ENCODE results near the gene INPP4B. TPM values are rescaled to one million over a fixed set of nuclear protein-coding genes. Genes with fewer than 3 reads are reported as not detected.

The INPP4B gene
- total and polyA plus RNA-seq, 3 donors from 2014 or later = 23.2 to 64.5 (median 55.2) TPM

GRCh38 chr4:142824368-142824767 lies 21.7 kb downstream of the INPP4B start:
- no peaks in the 10 kb centered on the region for H3K27me3 ChIP-seq
- no peaks in the 10 kb centered on the region for H3K36me3 ChIP-seq (ENCODE audit: low read depth, missing control alignments)
- intact Hi-C loops (cut with DNase I; ENCODE audit: low total_unique reads) = no loop called here
- H3K4me3 ChIP-seq = no peak overlapping the region
- no peaks in the 10 kb centered on the region for H3K9me3 ChIP-seq
- 98 to 100% methylated on average over 1 of the region's 1 CpG for WGBS, 2 donors
- no peak overlapping the region for H3K27ac ChIP-seq
- no peak for DNase-seq
- H3K4me1 ChIP-seq = no peaks in the 10 kb centered on the region
- TF ChIP-seq CTCF (IDR thresholded peaks at IDR 0.05) = no peak
- TF ChIP-seq POLR2A (IDR thresholded peaks at IDR 0.05) = no peak

- intact Hi-C loops (cut with DNase I; ENCODE audit: low total_unique reads) = no loop called here
- Histone ChIP-seq H3K36me3 (ENCODE audit: low read depth, missing control alignments) (no peaks in the 10 kb centered on the region), H3K27me3 (no peaks in the 10 kb centered on the region), H3K27ac (no peak overlapping the region), H3K4me1 (no peaks in the 10 kb centered on the region), H3K9me3 (no peaks in the 10 kb centered on the region), H3K4me3 (no peak overlapping the region)
- whole genome bisulfite sequencing, 2 donors = 93 to 96% methylated on average over 1 of the region's 1 CpG
- no peak for DNase-seq
- TF ChIP-seq POLR2A (IDR thresholded peaks at IDR 0.05) (no peak), CTCF (IDR thresholded peaks at IDR 0.05) (no peak)
These were observed 22.3 kb downstream of the INPP4B start for GRCh38 chr4:142823796-142824195.

GRCh38 chr4:142818476-142818875 lies 27.6 kb downstream of the INPP4B start:
- WGBS, 2 donors = 82 to 83% methylated on average over 4 of the region's 4 CpGs
- intact Hi-C loops (cut with DNase I; ENCODE audit: low total_unique reads) = no loop called here
- no peaks in the 10 kb centered on the region for H3K9me3 ChIP-seq
- no peak for DNase-seq
- TF ChIP-seq CTCF (IDR thresholded peaks at IDR 0.05) (no peak), POLR2A (IDR thresholded peaks at IDR 0.05) (no peak)
- H3K4me3 ChIP-seq = no peak overlapping the region
- H3K27me3 ChIP-seq = no peaks in the 10 kb centered on the region
- no peak overlapping the region for H3K27ac ChIP-seq
- H3K36me3 ChIP-seq (ENCODE audit: low read depth, missing control alignments) = no peaks in the 10 kb centered on the region
- no peaks in the 10 kb centered on the region for H3K4me1 ChIP-seq

GRCh38 chr4:142818031-142818430 lies 28.1 kb downstream of the INPP4B start:
- H3K9me3 ChIP-seq = no peaks in the 10 kb centered on the region
- no peaks in the 10 kb centered on the region for H3K4me1 ChIP-seq
- WGBS, 2 donors = 27 to 42% methylated on average over 1 of the region's 1 CpG
- no peak for DNase-seq
- H3K4me3 ChIP-seq = no peak overlapping the region
- intact Hi-C loops (cut with DNase I; ENCODE audit: low total_unique reads) = no loop called here
- TF ChIP-seq CTCF (IDR thresholded peaks at IDR 0.05) = no peak
- no peak for TF ChIP-seq POLR2A (IDR thresholded peaks at IDR 0.05)
- no peaks in the 10 kb centered on the region for H3K27me3 ChIP-seq
- H3K27ac ChIP-seq = no peak overlapping the region
- no peaks in the 10 kb centered on the region for H3K36me3 ChIP-seq (ENCODE audit: low read depth, missing control alignments)

- Histone ChIP-seq H3K4me3 (no peak overlapping the region), H3K9me3 (no peaks in the 10 kb centered on the region), H3K36me3 (ENCODE audit: low read depth, missing control alignments) (no peaks in the 10 kb centered on the region), H3K4me1 (no peaks in the 10 kb centered on the region), H3K27ac (no peak overlapping the region), H3K27me3 (no peaks in the 10 kb centered on the region)
- DNase-seq = no peak
- intact Hi-C loops (cut with DNase I; ENCODE audit: low total_unique reads) = no loop called here
- WGBS, 2 donors = 61% methylated on average over 6 of the region's 6 CpGs
- TF ChIP-seq POLR2A (IDR thresholded peaks at IDR 0.05) (no peak), CTCF (IDR thresholded peaks at IDR 0.05) (no peak)
These were observed 28.7 kb downstream of the INPP4B start for GRCh38 chr4:142817442-142817841.

Data from testis (tissue), 3 donors.